GM12801 (cell line): ENCODE data around the gene UGT1A3.

Source experiments
- CTCF ChIP-seq: IDR thresholded peaks from one replicate; pipeline ENCODE4 v1.5.1; 2011; ENCODE audit warnings: control low read depth; ENCODE audit not compliant: insufficient read length; ENCODE audit errors: extremely low read depth

UGT1A3 gene

DNA sequence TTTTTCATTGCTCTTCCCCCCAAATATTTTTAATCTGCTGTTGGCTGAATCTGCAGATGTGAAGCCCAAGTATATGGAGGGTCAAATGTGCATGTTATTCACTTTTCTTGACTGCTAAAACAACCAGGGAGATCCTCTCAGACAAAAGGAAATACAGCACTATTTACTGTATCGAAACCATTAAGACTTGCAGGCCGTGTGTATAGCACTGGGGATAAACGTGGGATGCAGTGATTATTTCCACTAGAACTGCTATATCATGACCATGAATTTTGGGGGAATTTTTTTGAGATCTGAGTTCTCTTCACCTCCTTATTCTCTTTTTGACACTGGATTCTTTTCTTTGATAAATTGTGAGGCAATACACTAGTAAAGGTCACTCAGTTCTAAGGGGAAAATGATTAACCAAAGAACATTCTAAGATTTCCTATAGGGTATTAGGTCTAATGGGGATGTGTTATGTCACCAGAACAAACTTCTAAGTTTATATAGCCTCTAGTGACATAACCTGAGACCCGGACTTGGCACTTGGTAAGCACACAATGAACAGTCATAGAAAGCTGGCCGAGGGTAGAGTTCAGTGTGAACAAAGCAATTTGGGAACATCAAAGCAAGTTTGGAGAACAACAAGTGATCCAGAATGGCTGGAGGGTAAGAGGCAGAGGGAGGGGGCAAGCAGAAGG, 16.4 kb downstream of the UGT1A3 start:
- TF ChIP-seq CTCF, result no peak

DNA sequence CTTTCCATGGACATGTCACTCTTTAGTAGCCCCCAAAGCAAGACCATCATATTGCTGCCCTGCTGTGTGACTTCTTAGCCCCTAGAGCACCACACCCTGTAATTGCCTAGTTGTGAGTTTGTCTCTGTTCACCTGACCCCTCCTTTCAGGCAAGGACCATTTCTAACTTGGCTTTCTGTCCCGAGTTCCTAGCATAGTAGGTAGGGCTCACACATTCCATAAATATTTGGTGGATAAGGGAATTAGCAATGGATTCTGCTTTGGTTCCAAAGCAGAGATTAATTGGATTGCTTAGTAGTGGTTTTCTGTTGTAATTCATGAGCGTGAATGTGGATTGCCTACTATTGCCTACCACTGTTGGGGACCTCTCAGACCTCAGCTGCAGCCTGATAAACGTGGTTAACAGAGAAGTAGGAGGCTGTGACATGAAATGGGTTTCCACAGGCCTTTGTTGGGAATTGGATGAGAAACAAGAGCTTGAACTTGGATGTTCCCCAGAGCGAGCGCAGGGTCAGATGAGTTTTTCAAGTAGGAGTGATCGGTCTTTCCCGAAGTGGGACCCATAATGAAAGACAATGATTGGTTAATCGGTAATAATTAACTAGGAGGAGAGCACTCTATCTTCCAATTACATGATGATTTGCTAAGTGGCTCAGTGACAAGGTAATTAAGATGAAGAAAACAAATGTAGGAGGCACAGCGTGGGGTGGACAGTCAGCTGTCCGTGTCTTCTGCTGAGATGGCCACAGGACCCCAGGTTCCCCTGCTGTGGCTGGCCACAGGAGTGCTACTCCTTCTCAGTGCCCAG, 17.8 kb downstream of the UGT1A3 start:
- TF ChIP-seq CTCF, result no peak

DNA sequence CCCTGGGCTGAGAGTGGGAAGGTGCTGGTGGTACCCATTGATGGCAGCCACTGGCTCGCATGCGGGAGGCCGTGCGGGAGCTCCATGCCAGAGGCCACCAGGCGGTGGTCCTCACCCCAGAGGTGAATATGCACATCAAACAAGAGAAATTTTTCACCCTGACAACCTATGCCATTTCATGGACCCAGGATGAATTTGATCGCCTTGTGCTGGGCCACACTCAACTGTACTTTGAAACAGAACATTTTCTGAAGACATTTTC, 18.4 kb downstream of the UGT1A3 start:
- no peak for TF ChIP-seq CTCF

DNA sequence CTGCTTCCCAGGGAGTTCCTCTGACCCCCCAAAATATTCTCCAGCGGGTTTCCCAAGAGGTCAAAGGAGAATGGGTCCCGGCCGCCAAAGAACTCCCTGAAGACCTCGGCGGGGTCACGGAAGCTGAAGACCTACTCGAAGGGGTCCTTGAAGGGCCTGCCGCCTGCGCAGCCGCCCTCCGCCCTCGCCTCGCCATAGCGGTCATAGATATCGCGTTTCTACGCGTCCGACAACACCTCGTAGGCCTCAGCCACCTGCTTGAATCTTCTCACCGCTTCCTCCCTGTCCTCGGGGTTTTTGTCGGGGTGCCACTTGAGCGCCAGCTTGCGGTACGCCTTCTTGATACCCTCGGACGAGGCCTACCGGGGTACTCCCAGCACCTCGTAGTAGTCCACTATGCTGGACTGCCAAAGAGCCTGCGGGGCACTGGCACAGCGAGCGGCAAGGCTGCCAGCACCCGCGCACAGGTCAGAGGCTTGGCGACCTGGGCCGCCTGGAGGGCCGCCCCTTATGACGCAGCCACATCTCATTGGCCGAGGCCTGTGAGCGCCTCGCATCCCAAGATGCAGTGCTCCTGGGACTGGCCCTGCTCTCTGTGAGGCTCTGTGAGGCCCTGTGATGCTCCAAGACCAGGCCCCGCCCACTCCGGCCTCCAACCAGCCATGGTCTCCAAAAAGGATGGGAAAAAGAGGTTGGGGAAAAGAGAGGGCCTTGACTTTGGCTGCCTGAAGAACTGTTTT, 26.2 kb downstream of the UGT1A3 start:
- no peak for TF ChIP-seq CTCF

DNA sequence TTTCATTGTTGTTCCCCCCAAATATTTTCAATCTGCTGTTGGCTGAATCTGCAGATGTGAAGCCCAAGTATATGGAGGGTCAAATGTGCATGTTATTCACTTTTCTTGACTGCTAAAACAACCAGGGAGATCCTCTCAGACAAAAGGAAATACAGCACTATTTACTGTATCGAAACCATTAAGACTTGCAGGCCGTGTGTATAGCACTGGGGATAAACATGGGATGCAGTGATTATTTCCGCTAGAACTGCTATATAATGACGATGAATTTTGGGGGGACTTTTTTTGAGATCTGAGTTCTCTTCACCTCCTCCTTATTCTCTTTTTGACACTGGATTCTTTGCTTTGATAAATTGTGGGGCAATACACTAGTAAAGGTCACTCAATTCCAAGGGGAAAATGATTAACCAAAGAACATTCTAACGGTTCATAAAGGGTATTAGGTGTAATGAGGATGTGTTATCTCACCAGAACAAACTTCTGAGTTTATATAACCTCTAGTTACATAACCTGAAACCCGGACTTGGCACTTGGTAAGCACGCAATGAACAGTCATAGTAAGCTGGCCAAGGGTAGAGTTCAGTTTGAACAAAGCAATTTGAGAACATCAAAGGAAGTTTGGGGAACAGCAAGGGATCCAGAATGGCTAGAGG, 27.7 kb downstream of the UGT1A3 start:
- no peak for TF ChIP-seq CTCF

DNA sequence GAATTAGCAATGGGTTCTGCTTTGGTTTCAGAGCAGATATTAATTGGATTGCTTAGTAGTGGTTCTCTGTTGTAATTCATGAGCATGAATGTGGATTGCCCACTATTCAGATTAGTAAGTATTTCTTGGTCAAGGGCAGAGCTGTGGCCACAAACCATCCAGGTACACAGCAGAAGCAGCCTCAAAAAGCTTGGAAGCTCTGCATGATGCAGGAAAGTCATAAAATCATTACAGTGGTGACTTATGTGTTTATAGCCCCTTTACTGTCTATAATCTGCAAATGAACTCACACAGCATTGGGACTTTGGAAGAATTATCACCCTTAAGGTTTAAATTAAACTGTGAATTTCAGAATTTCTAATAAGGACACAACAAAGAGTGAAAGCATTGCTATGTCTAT, 29.3 kb downstream of the UGT1A3 start:
- no peak for TF ChIP-seq CTCF

GRCh38 chr2:233758849-233759248, 30.0 kb downstream of the UGT1A3 start:
- TF ChIP-seq CTCF, result no peak
